NT2/D1 (cell line): ENCODE results near the gene UBASH3B.

ENCODE experiments used
- SUZ12 ChIP-seq: IDR thresholded peaks from 2 replicates; pipeline ENCODE4 v1.6.1; 2011; ENCODE audit not compliant: insufficient read length, insufficient read depth; ENCODE audit errors: extremely low read depth
- ZNF274 ChIP-seq: IDR thresholded peaks from 2 replicates; pipeline ENCODE4 v1.6.1; 2011; ENCODE audit warnings: mild to moderate bottlenecking, low read depth, low read length

DNA sequence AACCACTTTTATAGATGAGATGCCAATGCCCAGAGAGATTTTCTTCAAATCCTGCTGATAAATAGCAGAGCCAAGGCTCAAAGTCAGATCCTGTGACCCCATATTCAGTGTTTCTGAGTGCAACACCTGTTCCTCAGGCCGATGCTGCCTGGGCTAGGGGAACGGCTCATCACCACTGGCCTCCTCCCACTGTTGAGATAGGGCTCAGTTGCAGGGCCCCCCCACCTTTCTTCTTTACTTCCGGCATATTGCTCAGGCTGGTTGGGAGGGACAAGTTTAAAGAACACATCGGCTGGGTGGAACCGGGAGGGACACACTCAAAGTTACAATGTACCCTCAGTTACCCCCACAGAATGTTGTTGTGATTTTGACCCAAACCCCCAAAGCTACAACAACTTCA, 94.5 kb downstream of the UBASH3B start:
- TF ChIP-seq ZNF274 (no peak), SUZ12 (no peak)
